Raji (cell line): ENCODE data around the gene RNF220.

ENCODE experiments used
- POLR2A ChIP-seq: IDR thresholded peaks from 2 replicates; pipeline ENCODE4 v1.6.1; 2011; ENCODE audit warnings: low read depth, low read length, control low read depth; ENCODE audit not compliant: insufficient read depth

Gene RNF220

GRCh38 chr1:44405031-44405797 lies at the start of gene RNF220:
RNF220 (plus strand) TSS chr1:44405255.
- TF ChIP-seq POLR2A: no peak

GRCh38 chr1:44355582-44356305 lies 49.3 kb upstream of the RNF220 start:
- no peak for TF ChIP-seq POLR2A

GRCh38 chr1:44357710-44358109 lies 47.3 kb upstream of the RNF220 start:
- TF ChIP-seq POLR2A: no peak

GRCh38 chr1:44359234-44359935 lies 45.7 kb upstream of the RNF220 start:
- TF ChIP-seq POLR2A: no peak

- no peak for TF ChIP-seq POLR2A
These were observed 43.6 kb upstream of the RNF220 start for GRCh38 chr1:44361478-44361877.

GRCh38 chr1:44366371-44366975 lies 38.6 kb upstream of the RNF220 start:
- no peak for TF ChIP-seq POLR2A

DNA sequence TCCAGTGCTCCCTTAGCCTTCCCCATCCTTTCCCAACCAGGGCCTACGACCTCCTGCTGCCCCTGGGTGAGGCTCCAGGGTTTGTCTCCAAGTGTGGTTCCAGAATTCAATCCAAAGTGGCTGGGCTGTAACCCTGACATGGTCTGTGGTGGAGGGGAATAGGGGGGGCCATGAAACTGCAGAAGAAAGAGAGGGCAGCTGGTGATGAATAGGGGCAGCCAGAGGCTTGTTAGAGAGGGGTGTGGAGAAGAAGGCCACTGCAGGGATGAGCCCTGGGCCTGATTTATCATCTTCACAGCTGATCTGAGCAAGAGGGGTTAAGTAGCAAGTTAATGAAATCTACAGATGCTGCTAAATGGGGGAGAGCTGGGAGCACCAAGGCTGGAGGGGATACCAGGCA lies 37.1 kb upstream of the RNF220 start:
- TF ChIP-seq POLR2A: no peak

DNA sequence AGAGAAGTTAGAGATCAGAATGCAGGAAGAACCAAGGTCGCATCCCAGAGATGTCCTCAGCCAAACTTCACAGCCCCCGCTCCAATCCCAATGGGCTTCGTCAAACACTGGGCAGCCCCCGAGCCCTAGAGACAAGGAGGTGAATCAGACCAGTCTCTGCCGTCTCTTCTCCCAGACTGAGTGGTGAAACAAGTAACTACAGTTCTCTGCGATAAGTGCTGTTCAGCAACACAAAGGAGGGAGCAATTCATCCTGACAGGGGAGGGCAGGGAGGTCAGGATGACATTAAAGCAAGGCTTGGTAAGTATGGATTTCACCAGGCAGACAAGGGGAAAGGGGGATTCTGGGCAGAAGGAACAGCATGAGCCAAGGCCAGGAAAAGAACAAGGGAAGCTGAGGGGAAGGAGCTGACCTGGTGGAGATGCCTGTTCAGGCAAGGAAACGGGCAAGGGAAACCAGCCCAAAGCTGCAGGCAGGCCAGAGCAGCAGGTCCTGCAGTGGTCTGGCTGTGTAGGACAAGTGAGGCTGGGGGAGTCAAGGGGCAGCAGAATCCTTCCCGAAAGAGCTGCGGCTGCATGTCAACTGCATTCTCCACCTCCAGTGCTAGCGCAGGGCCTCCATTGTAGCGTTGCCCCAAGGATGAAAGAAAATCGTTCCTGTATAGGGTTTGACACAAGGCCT lies 36.4 kb upstream of the RNF220 start:
- TF ChIP-seq POLR2A: no peak

DNA sequence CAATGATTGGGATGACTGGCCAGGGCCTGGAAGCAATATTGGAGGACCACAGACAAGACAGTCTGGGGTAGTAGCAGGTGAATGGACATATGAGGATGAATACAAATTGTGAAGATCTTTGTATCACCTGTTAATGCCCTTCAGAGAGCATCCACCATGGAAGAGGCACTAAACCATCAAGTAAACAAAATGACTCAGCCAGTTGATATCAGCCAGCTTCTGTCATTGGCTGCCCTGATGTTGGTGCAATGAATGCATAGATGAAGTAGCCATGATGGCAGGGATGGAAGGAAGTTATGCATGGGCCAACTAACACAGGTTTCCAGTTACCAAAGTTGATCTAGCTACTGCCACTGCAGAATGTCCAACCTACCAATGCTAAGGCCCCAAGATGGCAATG lies 33.8 kb upstream of the RNF220 start:
- no peak for TF ChIP-seq POLR2A

DNA sequence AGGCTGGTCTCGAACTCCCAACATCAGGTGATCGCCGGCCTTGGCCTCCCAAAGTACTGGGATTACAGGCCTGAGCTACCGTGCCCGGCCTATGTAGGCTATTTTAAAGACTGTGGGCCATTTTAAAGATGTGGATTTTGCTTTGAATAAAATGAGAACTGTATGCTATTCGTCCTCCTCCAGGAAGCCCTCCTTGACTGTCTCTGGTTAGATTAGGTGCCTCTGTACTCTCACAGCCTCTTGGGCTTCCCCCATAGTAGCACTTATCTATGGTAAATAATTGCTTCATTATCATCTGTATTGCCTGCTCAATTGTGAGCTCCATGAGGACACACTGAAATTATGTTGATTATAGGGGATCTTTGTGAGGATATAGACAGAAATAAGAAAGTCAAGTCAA lies 29.5 kb upstream of the RNF220 start:
- TF ChIP-seq POLR2A: no peak

- no peak for TF ChIP-seq POLR2A
These were observed 26.9 kb upstream of the RNF220 start for GRCh38 chr1:44377925-44378784.

DNA sequence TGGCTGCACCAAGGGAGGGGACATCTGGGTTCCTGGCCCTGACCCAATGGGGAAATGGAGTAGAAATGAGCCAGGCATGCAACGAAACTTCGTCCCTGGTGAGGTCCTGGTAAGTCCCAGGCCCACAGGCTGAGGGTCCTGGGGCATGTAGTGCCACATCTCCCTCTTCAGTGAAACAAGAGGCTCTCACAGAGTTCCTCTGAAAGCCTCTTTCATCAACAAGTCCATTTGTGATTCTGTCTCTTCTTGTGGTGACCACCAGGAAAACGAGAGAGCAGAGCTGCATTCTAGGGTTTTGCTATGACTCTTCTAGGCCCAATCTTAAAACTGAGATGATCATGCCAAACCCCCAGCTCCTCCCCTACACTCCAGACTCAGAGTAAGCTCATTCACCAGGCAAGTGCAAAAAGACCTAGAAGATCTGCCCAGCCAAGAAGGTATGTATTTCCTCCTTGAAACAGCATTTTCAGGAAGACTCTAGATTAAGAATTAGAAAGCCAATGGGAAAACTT lies 24.3 kb upstream of the RNF220 start:
- TF ChIP-seq POLR2A: no peak

- TF ChIP-seq POLR2A: no peak
These were observed 16.5 kb upstream of the RNF220 start for GRCh38 chr1:44388551-44388950.

DNA sequence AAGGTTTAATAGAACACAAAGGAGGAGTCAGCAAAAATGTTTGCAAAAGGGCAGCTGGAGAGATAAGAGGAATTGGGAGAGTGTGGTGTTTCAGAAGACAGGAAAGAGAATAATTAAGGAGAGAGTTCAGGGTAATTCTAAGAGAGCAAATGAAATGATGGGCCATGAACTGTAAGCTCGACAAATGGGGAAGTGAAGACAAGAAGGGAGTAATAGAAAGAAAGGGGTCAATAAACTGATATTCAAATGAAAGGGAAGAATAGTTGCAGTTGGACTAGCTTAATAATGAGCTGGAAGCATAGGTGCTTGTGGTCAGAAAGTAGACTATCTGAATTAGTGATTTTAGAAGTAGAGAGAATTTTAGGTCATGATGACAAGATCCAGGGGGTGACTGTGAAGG lies 15.6 kb upstream of the RNF220 start:
- no peak for TF ChIP-seq POLR2A
